Measurements from ENCODE around the gene IP6K3. TPM values are rescaled to one million over a fixed set of nuclear protein-coding genes. Genes with fewer than 3 reads are reported as not detected.

IP6K3 gene
- total and polyA plus RNA-seq, 11 donors, result 11.7 to 72.4 (median 30.8) TPM

GRCh38 chr6:33759887-33760629 is 13.4 kb upstream of the IP6K3 start:
- Histone ChIP-seq H3K27ac (no peak overlapping the region), H3K4me3 (no peak overlapping the region), H3K4me1 (peaks cover 0 to 26% (median 15%) of the 10 kb centered on the region in 12 donors), H3K9me3 (no peaks in the 10 kb centered on the region), H3K27me3 (no peaks in the 10 kb centered on the region), H3K36me3 (no peaks in the 10 kb centered on the region)
- intact Hi-C loops (cut with DNase I), result loop anchor here in 8 of 10 donors (5.0 to 10.0 kb wide), 5 partner anchors 33 to 175 kb away; partner anchors contain the start of genes UQCC2 (in 3 of the 8) and BAK1 (in 1 of the 8)
- no peak for TF ChIP-seq CTCF (IDR thresholded peaks at IDR 0.05)
- TF ChIP-seq POLR2A (IDR thresholded peaks at IDR 0.05), result no peak
- 81 to 86% (median 84%) methylated on average over 9 of the region's 9 CpGs for WGBS, 4 donors
- DNase-seq (no peak), ATAC-seq (no peak)

GRCh38 chr6:33758815-33759216 is 12.1 kb upstream of the IP6K3 start:
- DNase-seq, result no peak
- Histone ChIP-seq H3K4me1 (peaks cover 0 to 26% (median 15%) of the 10 kb centered on the region in 12 donors), H3K27ac (no peak overlapping the region), H3K4me3 (no peak overlapping the region), H3K27me3 (no peaks in the 10 kb centered on the region), H3K36me3 (no peaks in the 10 kb centered on the region), H3K9me3 (no peaks in the 10 kb centered on the region)
- no peak for ATAC-seq
- WGBS, 4 donors, result 85 to 90% (median 87%) methylated on average over 7 of the region's 7 CpGs
- intact Hi-C loops (cut with DNase I), result no loop called here
- TF ChIP-seq POLR2A (IDR thresholded peaks at IDR 0.05) (no peak), CTCF (IDR thresholded peaks at IDR 0.05) (no peak)

- no peak for ATAC-seq
- H3K36me3 ChIP-seq, result no peaks in the 10 kb centered on the region
- H3K27ac ChIP-seq, result no peak overlapping the region
- H3K4me1 ChIP-seq, result peaks cover 0 to 24% (median 15%) of the 10 kb centered on the region in 12 donors
- H3K4me3 ChIP-seq, result no peak overlapping the region
- no peaks in the 10 kb centered on the region for H3K27me3 ChIP-seq
- 81 to 86% (median 84%) methylated on average over 10 of the region's 10 CpGs for WGBS, 4 donors
- H3K9me3 ChIP-seq, result no peaks in the 10 kb centered on the region
- intact Hi-C loops (cut with DNase I), result no loop called here
- TF ChIP-seq CTCF (IDR thresholded peaks at IDR 0.05) (no peak), POLR2A (IDR thresholded peaks at IDR 0.05) (no peak)
- no peak for DNase-seq
Measured at GRCh38 chr6:33757906-33758305, 11.2 kb upstream of the IP6K3 start.

- Histone ChIP-seq H3K36me3 (no peaks in the 10 kb centered on the region), H3K27ac (no peak overlapping the region), H3K9me3 (no peaks in the 10 kb centered on the region), H3K4me3 (no peak overlapping the region), H3K27me3 (no peaks in the 10 kb centered on the region), H3K4me1 (peaks cover 0 to 17% (median 11%) of the 10 kb centered on the region in 12 donors)
- DNase-seq, result no peak
- TF ChIP-seq CTCF (IDR thresholded peaks at IDR 0.05) (no peak), POLR2A (IDR thresholded peaks at IDR 0.05) (no peak)
- intact Hi-C loops (cut with DNase I), result no loop called here
- no peak for ATAC-seq
- 72 to 90% (median 83%) methylated on average over 3 of the region's 3 CpGs for WGBS, 4 donors
Measured at GRCh38 chr6:33757113-33757512, 10.4 kb upstream of the IP6K3 start.

Data from heart left ventricle (tissue), 16 donors.